Measurements from ENCODE around the gene GSG1L.

The GSG1L gene

GRCh38 chr16:27974896-27975540 is 88.5 kb downstream of the GSG1L start:
- Histone ChIP-seq H3K36me3 (ENCODE audit: insufficient read depth, low read length) (no peaks in the 10 kb centered on the region), H3K4me2 (ENCODE audit: low read length) (no peak overlapping the region), H3K27me3 (ENCODE audit: control insufficient read depth, insufficient read depth, low read length) (peaks cover 12% of the 10 kb centered on the region), H3K9me3 (replicated peaks; ENCODE audit: low read length) (no peaks in the 10 kb centered on the region), H3K4me3 (ENCODE audit: low read length) (no peak overlapping the region), H3K4me1 (ENCODE audit: control insufficient read depth, insufficient read depth, low read length) (no peaks in the 10 kb centered on the region), H3K9ac (ENCODE audit: low read depth, low read length) (no peak overlapping the region)

- Histone ChIP-seq H3K4me2 (ENCODE audit: low read length) (no peak overlapping the region), H3K36me3 (ENCODE audit: insufficient read depth, low read length) (no peaks in the 10 kb centered on the region), H3K9ac (ENCODE audit: low read depth, low read length) (no peak overlapping the region), H3K27me3 (ENCODE audit: control insufficient read depth, insufficient read depth, low read length) (peaks cover 9% of the 10 kb centered on the region), H3K9me3 (replicated peaks; ENCODE audit: low read length) (no peaks in the 10 kb centered on the region), H3K4me3 (ENCODE audit: low read length) (no peak overlapping the region), H3K4me1 (ENCODE audit: control insufficient read depth, insufficient read depth, low read length) (no peaks in the 10 kb centered on the region)
Observed at GRCh38 chr16:27973678-27974077, 89.8 kb downstream of the GSG1L start.

- Histone ChIP-seq H3K27me3 (ENCODE audit: control insufficient read depth, insufficient read depth, low read length) (peaks cover 9% of the 10 kb centered on the region), H3K9ac (ENCODE audit: low read depth, low read length) (no peak overlapping the region), H3K4me2 (ENCODE audit: low read length) (no peak overlapping the region), H3K36me3 (ENCODE audit: insufficient read depth, low read length) (no peaks in the 10 kb centered on the region), H3K4me1 (ENCODE audit: control insufficient read depth, insufficient read depth, low read length) (no peaks in the 10 kb centered on the region), H3K9me3 (replicated peaks; ENCODE audit: low read length) (no peaks in the 10 kb centered on the region), H3K4me3 (ENCODE audit: low read length) (no peak overlapping the region)
Observed at GRCh38 chr16:27972500-27972899, 91.0 kb downstream of the GSG1L start.

GRCh38 chr16:27969574-27969973 is 93.9 kb downstream of the GSG1L start:
- H3K4me2 ChIP-seq (ENCODE audit: low read length): no peak overlapping the region
- no peak overlapping the region for H3K9ac ChIP-seq (ENCODE audit: low read depth, low read length)
- H3K4me3 ChIP-seq (ENCODE audit: low read length): no peak overlapping the region
- H3K4me1 ChIP-seq (ENCODE audit: control insufficient read depth, insufficient read depth, low read length): no peaks in the 10 kb centered on the region
- H3K36me3 ChIP-seq (ENCODE audit: insufficient read depth, low read length): no peaks in the 10 kb centered on the region
- H3K27me3 ChIP-seq (ENCODE audit: control insufficient read depth, insufficient read depth, low read length): peaks cover 8% of the 10 kb centered on the region
- no peaks in the 10 kb centered on the region for H3K9me3 ChIP-seq (replicated peaks; ENCODE audit: low read length)

- Histone ChIP-seq H3K27me3 (ENCODE audit: control insufficient read depth, insufficient read depth, low read length) (peaks cover 8% of the 10 kb centered on the region), H3K4me1 (ENCODE audit: control insufficient read depth, insufficient read depth, low read length) (no peaks in the 10 kb centered on the region), H3K4me3 (ENCODE audit: low read length) (no peak overlapping the region), H3K9me3 (replicated peaks; ENCODE audit: low read length) (no peaks in the 10 kb centered on the region), H3K4me2 (ENCODE audit: low read length) (no peak overlapping the region), H3K36me3 (ENCODE audit: insufficient read depth, low read length) (no peaks in the 10 kb centered on the region), H3K9ac (ENCODE audit: low read depth, low read length) (no peak overlapping the region)
Observed at GRCh38 chr16:27967169-27967568, 96.3 kb downstream of the GSG1L start.

GRCh38 chr16:27966756-27967155 is 96.8 kb downstream of the GSG1L start:
- H3K27me3 ChIP-seq (ENCODE audit: control insufficient read depth, insufficient read depth, low read length): peaks cover 8% of the 10 kb centered on the region
- H3K4me1 ChIP-seq (ENCODE audit: control insufficient read depth, insufficient read depth, low read length): no peaks in the 10 kb centered on the region
- H3K4me2 ChIP-seq (ENCODE audit: low read length): no peak overlapping the region
- H3K4me3 ChIP-seq (ENCODE audit: low read length): no peak overlapping the region
- H3K36me3 ChIP-seq (ENCODE audit: insufficient read depth, low read length): no peaks in the 10 kb centered on the region
- no peak overlapping the region for H3K9ac ChIP-seq (ENCODE audit: low read depth, low read length)
- H3K9me3 ChIP-seq (replicated peaks; ENCODE audit: low read length): no peaks in the 10 kb centered on the region

GRCh38 chr16:27965801-27966200 is 97.7 kb downstream of the GSG1L start:
- no peak overlapping the region for H3K4me2 ChIP-seq (ENCODE audit: low read length)
- H3K9ac ChIP-seq (ENCODE audit: low read depth, low read length): no peak overlapping the region
- peaks cover 8% of the 10 kb centered on the region for H3K27me3 ChIP-seq (ENCODE audit: control insufficient read depth, insufficient read depth, low read length)
- no peaks in the 10 kb centered on the region for H3K4me1 ChIP-seq (ENCODE audit: control insufficient read depth, insufficient read depth, low read length)
- H3K36me3 ChIP-seq (ENCODE audit: insufficient read depth, low read length): no peaks in the 10 kb centered on the region
- H3K4me3 ChIP-seq (ENCODE audit: low read length): no peak overlapping the region
- no peaks in the 10 kb centered on the region for H3K9me3 ChIP-seq (replicated peaks; ENCODE audit: low read length)

GRCh38 chr16:27963471-27963965 is 100.0 kb downstream of the GSG1L start:
- H3K4me2 ChIP-seq (ENCODE audit: low read length): no peak overlapping the region
- no peak overlapping the region for H3K4me3 ChIP-seq (ENCODE audit: low read length)
- H3K9me3 ChIP-seq (replicated peaks; ENCODE audit: low read length): no peaks in the 10 kb centered on the region
- H3K27me3 ChIP-seq (ENCODE audit: control insufficient read depth, insufficient read depth, low read length): peaks cover 8% of the 10 kb centered on the region
- no peak overlapping the region for H3K9ac ChIP-seq (ENCODE audit: low read depth, low read length)
- H3K36me3 ChIP-seq (ENCODE audit: insufficient read depth, low read length): no peaks in the 10 kb centered on the region
- no peaks in the 10 kb centered on the region for H3K4me1 ChIP-seq (ENCODE audit: control insufficient read depth, insufficient read depth, low read length)

- no peaks in the 10 kb centered on the region for H3K4me1 ChIP-seq (ENCODE audit: control insufficient read depth, insufficient read depth, low read length)
Observed at GRCh38 chr16:27962197-27962596, 101.3 kb downstream of the GSG1L start.

GRCh38 chr16:27961296-27961620 is 102.3 kb downstream of the GSG1L start:
- H3K36me3 ChIP-seq (ENCODE audit: insufficient read depth, low read length): no peaks in the 10 kb centered on the region
- peaks cover 3% of the 10 kb centered on the region for H3K9me3 ChIP-seq (replicated peaks; ENCODE audit: low read length)
- peaks cover 8% of the 10 kb centered on the region for H3K27me3 ChIP-seq (ENCODE audit: control insufficient read depth, insufficient read depth, low read length)
- H3K4me2 ChIP-seq (ENCODE audit: low read length): no peak overlapping the region
- no peak overlapping the region for H3K4me3 ChIP-seq (ENCODE audit: low read length)
- no peak overlapping the region for H3K9ac ChIP-seq (ENCODE audit: low read depth, low read length)
- H3K4me1 ChIP-seq (ENCODE audit: control insufficient read depth, insufficient read depth, low read length): no peaks in the 10 kb centered on the region

More at GRCh38 chr16:27962197-27962596, 101.3 kb downstream of the GSG1L start:
- Histone ChIP-seq H3K4me3 (ENCODE audit: low read length) (no peak overlapping the region), H3K9me3 (replicated peaks; ENCODE audit: low read length) (no peaks in the 10 kb centered on the region), H3K9ac (ENCODE audit: low read depth, low read length) (no peak overlapping the region), H3K36me3 (ENCODE audit: insufficient read depth, low read length) (no peaks in the 10 kb centered on the region), H3K27me3 (ENCODE audit: control insufficient read depth, insufficient read depth, low read length) (peaks cover 8% of the 10 kb centered on the region), H3K4me2 (ENCODE audit: low read length) (no peak overlapping the region)

GRCh38 chr16:27960619-27961295 is 102.8 kb downstream of the GSG1L start:
- H3K9ac ChIP-seq (ENCODE audit: low read depth, low read length): no peak overlapping the region
- H3K4me1 ChIP-seq (ENCODE audit: control insufficient read depth, insufficient read depth, low read length): no peaks in the 10 kb centered on the region
- H3K9me3 ChIP-seq (replicated peaks; ENCODE audit: low read length): peaks cover 3% of the 10 kb centered on the region
- peaks cover 7% of the 10 kb centered on the region for H3K27me3 ChIP-seq (ENCODE audit: control insufficient read depth, insufficient read depth, low read length)
- H3K36me3 ChIP-seq (ENCODE audit: insufficient read depth, low read length): no peaks in the 10 kb centered on the region
- no peak overlapping the region for H3K4me2 ChIP-seq (ENCODE audit: low read length)
- H3K4me3 ChIP-seq (ENCODE audit: low read length): no peak overlapping the region

GRCh38 chr16:27959914-27960313 is 103.6 kb downstream of the GSG1L start:
- Histone ChIP-seq H3K36me3 (ENCODE audit: insufficient read depth, low read length) (no peaks in the 10 kb centered on the region), H3K9me3 (replicated peaks; ENCODE audit: low read length) (peaks cover 3% of the 10 kb centered on the region), H3K9ac (ENCODE audit: low read depth, low read length) (no peak overlapping the region), H3K27me3 (ENCODE audit: control insufficient read depth, insufficient read depth, low read length) (peaks cover 2% of the 10 kb centered on the region), H3K4me2 (ENCODE audit: low read length) (no peak overlapping the region), H3K4me1 (ENCODE audit: control insufficient read depth, insufficient read depth, low read length) (no peaks in the 10 kb centered on the region), H3K4me3 (ENCODE audit: low read length) (no peak overlapping the region)
